Gastroesophageal sphincter (tissue), 4 donors: ENCODE measurements around the gene IFI44. TPM values are rescaled to one million over a fixed set of nuclear protein-coding genes. Genes with fewer than 3 reads are reported as not detected.

Experiments used
- ATAC-seq: fragments of 150-250 bp; one replicate; pipeline ENCODE4 v1.9.1; 2016; ENCODE audit warnings: mild to moderate bottlenecking, moderate library complexity
- H3K27ac ChIP-seq, 4 donors: fragments of 200-600 bp; sonication (generic) in 3 of 4; 1 replicate in 3 of 4; 2 replicates in 1 of 4; pipeline ENCODE4 v1.5.1; 2016 to 2019
- H3K27me3 ChIP-seq: fragments of 200-600 bp; sonication (generic); one replicate; pipeline ENCODE4 v1.5.1; 2019
- H3K36me3 ChIP-seq, 2 donors: fragments of 200-600 bp; sonication (generic); one replicate each; pipeline ENCODE4 v1.5.1; 2019; ENCODE audit warnings: control low read depth in 1 of 2
- H3K4me1 ChIP-seq, 3 donors: fragments of 200-600 bp; sonication (generic); 1 replicate in 2 of 3; 2 replicates in 1 of 3; pipeline ENCODE4 v1.5.1; 2016 to 2019; ENCODE audit warnings: control low read depth in 2 of 3
- H3K4me3 ChIP-seq, 2 donors: fragments of 200-600 bp; sonication (generic); one replicate each; pipeline ENCODE4 v1.5.1; 2019; ENCODE audit warnings: mild to moderate bottlenecking in 1 of 2, moderate library complexity in 1 of 2
- H3K9me3 ChIP-seq, 3 donors: fragments of 200-600 bp; sonication (generic); one replicate each; pipeline ENCODE4 v1.5.1; 2017 to 2019; ENCODE audit warnings: control low read depth in 2 of 3
- CTCF ChIP-seq, 4 experiments: fragments of 200-600 bp in 2 of 4; fragments of 450-650 bp in 2 of 4; sonication (generic) in 1 of 4; IDR thresholded peaks; one replicate each; pipeline ENCODE4 v1.5.1; 2017 to 2019; ENCODE audit warnings: antibody characterized with exemption in 4 of 4, mild to moderate bottlenecking in 2 of 4, moderate library complexity in 2 of 4
- EP300 ChIP-seq: sonication (generic); formaldehyde crosslinking; IDR thresholded peaks from one replicate; pipeline ENCODE4 v1.6.1; 2017; ENCODE audit warnings: antibody characterized with exemption, mild to moderate bottlenecking
- POLR2A ChIP-seq, 2 donors: fragments of 450-650 bp; IDR thresholded peaks; one replicate each; pipeline ENCODE4 v1.6.1; 2017; ENCODE audit warnings: antibody characterized with exemption in 2 of 2, mild to moderate bottlenecking in 2 of 2, moderate library complexity in 1 of 2
- POLR2AphosphoS5 ChIP-seq: sonication (generic); formaldehyde crosslinking; IDR thresholded peaks from one replicate; pipeline ENCODE4 v1.6.1; 2017; ENCODE audit warnings: antibody characterized with exemption
- WGBS, 2 donors: methylation state at CpG; one replicate each; pipeline ENCODE4 v1.1.5; 2018; ENCODE audit warnings: low coverage in 1 of 2; 5-methylcytosine and 5-hydroxymethylcytosine counted together
- total RNA-seq, 4 donors: library from RNA; depleted of rRNA; stranded (reverse); fragments of >200 nt; gene quantifications; one replicate each; pipeline ENCODE4 v1.1.0, GENCODE V29; 2016

Gene IFI44
- total RNA-seq, 4 donors from 2014 or later = 10.2 to 16.4 (median 11.4) TPM

GRCh38 chr1:78647238-78647637, 2.4 kb upstream of the IFI44 start:
- H3K36me3 ChIP-seq = peaks cover 0 to 12% of the 10 kb centered on the region in 2 donors
- H3K27me3 ChIP-seq = no peaks in the 10 kb centered on the region
- no peak overlapping the region for H3K27ac ChIP-seq
- 100% methylated on average over 1 of the region's 1 CpG for WGBS, 2 donors
- H3K4me1 ChIP-seq = peaks cover 0 to 30% (median 2%) of the 10 kb centered on the region in 3 donors
- no peak for TF ChIP-seq EP300
- TF ChIP-seq POLR2AphosphoS5 = no peak
- TF ChIP-seq CTCF (IDR thresholded peaks at IDR 0.05) = no peak
- no peak for TF ChIP-seq POLR2A (IDR thresholded peaks at IDR 0.05)
- H3K9me3 ChIP-seq = peaks cover 0 to 5% (median 0%) of the 10 kb centered on the region in 3 donors
- no peak overlapping the region for H3K4me3 ChIP-seq
- ATAC-seq = no peak

GRCh38 chr1:78650114-78650660, 556 bp downstream of the IFI44 start:
- no peaks in the 10 kb centered on the region for H3K27me3 ChIP-seq
- peak overlapping the region in 3 of 4 donors; percentile 50 to 56 (median 51) for H3K27ac ChIP-seq
- H3K4me3 ChIP-seq = peak overlapping the region; percentile 40 to 43
- WGBS, 2 donors = 54 to 70% methylated on average over 6 of the region's 6 CpGs
- peaks cover 0 to 36% (median 2%) of the 10 kb centered on the region in 3 donors for H3K4me1 ChIP-seq
- H3K9me3 ChIP-seq = no peaks in the 10 kb centered on the region
- TF ChIP-seq EP300 = no peak
- TF ChIP-seq POLR2AphosphoS5 = no peak
- TF ChIP-seq CTCF (IDR thresholded peaks at IDR 0.05) = no peak
- no peak for TF ChIP-seq POLR2A (IDR thresholded peaks at IDR 0.05)
- no peak for ATAC-seq
- peaks cover 0 to 5% of the 10 kb centered on the region in 2 donors for H3K36me3 ChIP-seq

GRCh38 chr1:78651241-78651640, 1.6 kb downstream of the IFI44 start:
- ATAC-seq = no peak
- no peaks in the 10 kb centered on the region for H3K9me3 ChIP-seq
- H3K36me3 ChIP-seq = peaks cover 0 to 16% of the 10 kb centered on the region in 2 donors
- no peaks in the 10 kb centered on the region for H3K27me3 ChIP-seq
- peak overlapping the region in 1 of 4 donors; percentile 51 for H3K27ac ChIP-seq
- peaks cover 0 to 36% (median 2%) of the 10 kb centered on the region in 3 donors for H3K4me1 ChIP-seq
- TF ChIP-seq CTCF (IDR thresholded peaks at IDR 0.05) = no peak
- no peak for TF ChIP-seq POLR2A (IDR thresholded peaks at IDR 0.05)
- TF ChIP-seq EP300 = no peak
- no peak for TF ChIP-seq POLR2AphosphoS5
- WGBS, 2 donors = 55 to 73% methylated on average over 11 to 12 of the region's 12 CpGs
- peak overlapping the region; percentile 40 to 43 for H3K4me3 ChIP-seq

GRCh38 chr1:78652019-78652560, 2.5 kb downstream of the IFI44 start:
- peak overlapping the region; percentile 6 to 43 for H3K4me3 ChIP-seq

More at GRCh38 chr1:78652019-78652560, 2.5 kb downstream of the IFI44 start:
- Histone ChIP-seq H3K27me3 (no peaks in the 10 kb centered on the region), H3K9me3 (no peaks in the 10 kb centered on the region), H3K36me3 (peaks cover 0 to 19% of the 10 kb centered on the region in 2 donors), H3K27ac (peak overlapping the region in 1 of 4 donors; percentile 51), H3K4me1 (peaks cover 0 to 36% (median 2%) of the 10 kb centered on the region in 3 donors)
- 88 to 90% methylated on average over 7 to 17 of the region's 17 CpGs for WGBS, 2 donors
- no peak for ATAC-seq
- no peak for TF ChIP-seq CTCF (IDR thresholded peaks at IDR 0.05)
- no peak for TF ChIP-seq EP300
